Urothelium cell line (cell line): ENCODE measurements around the gene KLF12.

Experiments used
- DNase-seq: peaks from one replicate; pipeline ENCODE4 v3.0.0; 2011; ENCODE audit warnings: low spot score, mixed read lengths
- FAIRE-seq: peaks from 2 replicates; lab custom pipeline; 2011; peaks lifted over from hg19 to GRCh38; lab: Jason Lieb, UNC

The KLF12 gene

GRCh38 chr13:74134221-74134776 is at the start of gene KLF12:
Gene KLF12, minus strand, starts transcription at chr13:74134404.
- DNase-seq = peak; percentile 80
- FAIRE-seq = no peak

- FAIRE-seq (no peak), DNase-seq (no peak)
Measured at GRCh38 chr13:74182491-74182890, 48.3 kb upstream of the KLF12 start.

- no peak for DNase-seq
- FAIRE-seq = no peak
Measured at GRCh38 chr13:74174810-74175209, 40.6 kb upstream of the KLF12 start.

- no peak for FAIRE-seq
- DNase-seq = no peak
Measured at GRCh38 chr13:74173822-74174221, 39.6 kb upstream of the KLF12 start.

DNA sequence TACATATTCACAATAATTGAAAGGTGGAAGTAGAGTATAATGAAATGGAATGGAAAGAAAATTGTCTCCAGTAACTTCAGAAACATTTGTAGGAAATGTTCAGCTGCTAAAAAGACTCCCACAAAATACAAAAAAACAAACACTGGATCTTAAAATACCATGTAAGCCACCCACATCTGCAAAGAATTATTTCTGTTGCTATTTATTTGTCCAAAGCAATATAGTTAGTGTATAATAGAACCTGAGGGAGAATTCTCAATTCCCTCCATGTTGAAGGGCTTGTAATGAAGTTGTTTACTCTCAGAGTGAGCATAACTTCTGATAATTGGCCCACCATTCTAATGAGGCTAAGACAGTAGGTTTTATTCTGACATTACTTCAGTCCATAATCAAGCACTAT is 37.4 kb upstream of the KLF12 start:
- DNase-seq = no peak
- FAIRE-seq = no peak

- no peak for FAIRE-seq
Measured at GRCh38 chr13:74169676-74170075, 35.5 kb upstream of the KLF12 start.

DNA sequence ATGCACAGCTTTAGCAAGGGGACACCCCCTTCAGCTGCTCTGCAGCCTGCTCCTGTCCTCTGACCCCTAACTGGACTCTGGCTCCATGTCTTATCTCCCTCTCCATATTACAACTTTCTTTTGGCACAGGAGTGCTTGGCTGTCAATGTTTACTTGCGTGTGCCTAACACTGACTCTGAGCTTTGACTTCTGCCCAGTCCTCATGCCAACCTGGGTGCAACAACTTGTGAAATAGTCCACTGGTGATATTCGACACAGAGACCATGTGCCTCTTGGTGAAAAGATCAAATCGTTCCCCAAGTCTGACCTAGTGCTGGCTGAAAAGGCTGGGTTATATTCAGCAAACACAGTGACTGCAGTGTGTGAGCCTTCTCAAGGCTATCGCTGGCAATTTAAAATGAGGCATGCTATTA is 34.1 kb upstream of the KLF12 start:
- FAIRE-seq (no peak), DNase-seq (no peak)

More at GRCh38 chr13:74169676-74170075, 35.5 kb upstream of the KLF12 start:
- no peak for DNase-seq

DNA sequence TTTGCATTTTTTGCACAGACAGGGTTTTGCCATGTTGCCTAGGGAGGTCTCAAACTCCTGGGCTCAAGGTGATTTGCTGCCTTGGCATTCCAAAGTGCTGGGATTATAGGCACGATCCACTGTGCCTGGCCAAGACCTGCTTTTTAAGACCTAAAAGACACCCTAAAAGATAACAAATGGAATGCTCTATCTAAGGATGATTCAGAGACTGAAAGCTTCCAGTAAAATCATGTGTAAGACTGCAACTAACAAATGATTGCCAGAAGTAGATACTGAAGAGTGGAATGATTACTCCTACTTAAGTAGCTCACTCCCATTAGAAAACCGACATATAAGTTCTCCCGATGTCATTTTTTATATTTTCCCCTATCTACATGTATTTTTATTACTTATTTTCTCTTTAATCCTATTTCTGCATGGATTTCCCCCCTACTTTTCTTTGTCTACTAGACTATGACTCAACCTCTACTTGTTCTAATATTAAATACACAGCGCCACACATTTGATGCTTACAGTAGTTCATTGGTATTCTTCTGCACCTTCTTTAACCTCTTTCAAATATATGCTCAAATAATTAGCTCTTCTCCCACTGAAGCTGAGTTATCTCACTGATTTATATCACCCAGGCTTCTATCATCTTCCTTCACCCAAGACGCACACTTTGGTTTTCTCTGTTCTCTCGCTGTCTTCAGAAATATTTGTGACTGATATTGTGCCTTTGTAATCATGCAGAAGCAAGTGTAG is 32.2 kb upstream of the KLF12 start:
- FAIRE-seq = no peak
- DNase-seq = no peak

GRCh38 chr13:74162782-74163181 is 28.6 kb upstream of the KLF12 start:
- DNase-seq (no peak), FAIRE-seq (no peak)

- FAIRE-seq (no peak), DNase-seq (no peak)
Measured at GRCh38 chr13:74162135-74162534, 27.9 kb upstream of the KLF12 start.

- DNase-seq (no peak), FAIRE-seq (no peak)
Measured at GRCh38 chr13:74158571-74159352, 24.6 kb upstream of the KLF12 start.

DNA sequence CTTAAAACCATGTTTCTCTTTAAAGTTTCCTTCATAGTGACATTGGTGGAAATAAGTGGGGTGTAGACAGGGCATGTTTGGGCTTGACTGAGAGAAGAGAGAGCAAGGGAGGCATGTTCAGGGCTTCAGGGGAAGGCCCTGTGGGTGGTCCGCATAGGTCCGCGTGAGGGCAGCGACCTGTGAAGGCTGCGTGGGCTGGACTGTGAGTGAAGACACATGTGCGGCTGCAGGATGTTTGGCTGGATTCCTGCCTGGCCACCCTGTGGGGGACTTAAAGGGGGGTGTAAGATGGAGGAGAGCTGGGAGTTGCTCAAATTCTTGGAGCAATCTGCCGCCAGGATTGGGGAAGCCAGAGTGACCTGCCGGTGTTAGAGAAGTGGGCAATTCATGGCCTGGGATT is 23.8 kb upstream of the KLF12 start:
- FAIRE-seq (no peak), DNase-seq (no peak)

GRCh38 chr13:74154981-74155380 is 20.8 kb upstream of the KLF12 start:
- no peak for FAIRE-seq
- no peak for DNase-seq

GRCh38 chr13:74153316-74153715 is 19.1 kb upstream of the KLF12 start:
- no peak for FAIRE-seq

DNA sequence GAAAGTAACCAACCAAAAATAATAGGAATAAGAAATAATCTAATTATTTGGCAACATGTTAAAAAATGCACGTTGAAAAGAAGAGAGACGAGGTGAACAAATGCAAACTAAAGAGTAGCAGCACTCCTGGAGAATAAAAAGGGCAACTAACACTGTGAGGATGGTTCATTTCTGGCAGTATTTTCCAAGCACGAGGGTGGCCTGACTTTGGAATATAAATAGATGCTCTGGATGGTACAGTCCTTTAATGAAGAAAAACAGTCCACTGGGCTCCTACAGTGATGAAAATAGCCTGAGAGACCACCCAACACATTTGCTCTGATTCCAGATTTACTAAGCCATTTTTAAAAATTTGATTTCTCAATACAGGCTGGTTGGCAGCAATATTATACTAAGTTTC is 17.7 kb upstream of the KLF12 start:
- FAIRE-seq (no peak), DNase-seq (no peak)

More at GRCh38 chr13:74153316-74153715, 19.1 kb upstream of the KLF12 start:
- no peak for DNase-seq

DNA sequence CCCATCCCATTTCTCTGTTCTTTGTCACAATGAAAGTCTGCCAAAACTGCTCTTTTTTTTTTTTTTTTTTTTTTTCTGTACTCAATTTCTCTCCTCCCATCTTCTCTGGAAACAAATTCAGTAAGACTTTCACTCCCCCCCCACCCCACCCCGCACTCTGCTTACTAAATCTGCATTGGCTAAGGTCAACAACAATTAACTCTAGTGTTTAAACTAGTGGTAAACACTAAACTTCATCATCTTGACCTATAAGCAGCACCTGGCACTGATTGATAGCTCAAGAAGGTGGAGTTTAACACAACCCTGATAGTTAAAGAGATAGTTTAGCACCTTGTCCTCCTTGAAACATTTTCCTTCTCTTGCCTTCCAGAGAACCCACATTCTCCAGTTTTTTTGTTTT is 14.1 kb upstream of the KLF12 start:
- FAIRE-seq = no peak
- no peak for DNase-seq

GRCh38 chr13:74145249-74145975 is 11.2 kb upstream of the KLF12 start:
- FAIRE-seq = no peak
- DNase-seq = no peak

DNA sequence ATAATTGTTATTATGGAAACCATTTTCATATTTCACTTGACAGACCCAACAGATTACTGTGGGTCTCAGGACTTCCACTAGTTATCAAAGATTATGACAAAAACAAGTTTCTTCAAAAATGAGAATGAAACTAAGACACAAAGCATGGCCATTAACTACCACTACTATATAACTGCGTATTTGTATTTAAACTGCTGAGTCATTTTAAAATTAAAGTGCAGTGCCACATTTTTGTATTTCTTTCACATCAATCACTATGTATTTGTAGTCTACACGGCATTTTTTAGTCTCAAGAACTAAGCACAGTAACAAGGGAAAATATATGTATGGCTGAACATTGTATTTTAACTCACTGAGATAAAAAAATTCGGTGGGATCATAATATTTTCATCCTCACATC is 10.1 kb upstream of the KLF12 start:
- FAIRE-seq (no peak), DNase-seq (no peak)

GRCh38 chr13:74142257-74142656 is 8.1 kb upstream of the KLF12 start:
- FAIRE-seq (no peak), DNase-seq (no peak)

DNA sequence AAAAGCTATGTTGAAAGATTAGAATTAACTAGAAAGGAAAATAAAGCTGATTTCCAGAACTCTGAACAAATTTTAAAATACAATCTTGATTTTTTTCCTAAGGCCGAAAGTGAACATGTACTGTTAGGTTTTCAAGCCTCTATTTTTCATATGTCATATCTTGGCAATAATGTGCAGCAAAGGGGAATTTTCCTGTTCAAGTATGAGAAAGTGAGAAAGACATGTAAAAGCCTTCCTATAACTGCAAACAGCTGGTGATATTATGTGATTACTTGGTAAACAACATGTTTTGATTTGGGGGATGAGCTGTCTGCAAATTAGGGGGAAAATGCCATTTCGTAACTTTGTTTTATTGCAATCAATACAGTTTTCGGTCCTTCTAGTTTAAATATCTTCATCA is 4.0 kb upstream of the KLF12 start:
- no peak for FAIRE-seq
- DNase-seq = no peak

- FAIRE-seq = no peak
- no peak for DNase-seq
Measured at GRCh38 chr13:74136084-74136658, 2.0 kb upstream of the KLF12 start.
